8988T (cell line): ENCODE measurements around the gene PPP2R5E.

Source experiments
- DNase-seq: peaks from one replicate; pipeline ENCODE4 v3.0.0; 2011

The PPP2R5E gene

DNA sequence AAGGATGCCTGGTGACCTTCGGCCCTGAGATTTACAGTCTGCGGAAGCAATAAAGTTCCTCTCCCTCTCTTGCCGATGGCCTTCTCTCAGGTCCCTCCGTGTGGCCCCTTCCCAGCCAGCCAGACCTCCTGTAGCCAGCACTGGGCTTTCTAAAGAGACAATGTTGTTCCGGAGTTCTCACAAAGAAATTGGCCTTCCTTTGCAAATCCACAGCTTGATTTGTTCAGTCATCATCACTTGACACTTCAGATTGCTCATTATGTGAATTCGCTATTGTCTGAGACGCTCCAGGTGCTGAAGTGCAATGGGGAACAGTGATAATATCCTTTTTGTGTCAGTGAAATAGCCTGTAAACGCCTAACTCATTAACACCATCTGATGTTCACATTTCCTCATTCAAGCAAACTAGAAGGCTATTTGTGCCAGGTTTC, 180.8 kb downstream of the PPP2R5E start:
- DNase-seq: no peak

DNA sequence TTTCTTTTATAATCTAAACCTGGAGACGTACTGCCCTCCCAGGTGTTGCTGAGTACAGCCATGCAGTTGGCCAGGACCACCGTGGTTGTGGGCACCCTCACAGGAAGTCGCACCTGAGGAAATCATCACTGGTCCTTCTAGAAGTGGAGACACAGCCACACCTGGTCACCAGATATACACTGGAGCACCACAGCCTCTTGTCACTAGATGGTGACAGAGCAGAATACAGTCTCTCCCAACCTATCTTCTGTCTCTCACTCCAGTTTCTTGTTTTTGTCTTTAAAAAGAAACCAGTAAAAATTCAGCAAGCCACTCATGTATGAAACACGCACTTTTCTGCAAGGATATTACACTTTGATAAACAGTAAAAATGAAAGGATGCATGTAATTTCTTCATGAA, 181.4 kb downstream of the PPP2R5E start:
- no peak for DNase-seq

DNA sequence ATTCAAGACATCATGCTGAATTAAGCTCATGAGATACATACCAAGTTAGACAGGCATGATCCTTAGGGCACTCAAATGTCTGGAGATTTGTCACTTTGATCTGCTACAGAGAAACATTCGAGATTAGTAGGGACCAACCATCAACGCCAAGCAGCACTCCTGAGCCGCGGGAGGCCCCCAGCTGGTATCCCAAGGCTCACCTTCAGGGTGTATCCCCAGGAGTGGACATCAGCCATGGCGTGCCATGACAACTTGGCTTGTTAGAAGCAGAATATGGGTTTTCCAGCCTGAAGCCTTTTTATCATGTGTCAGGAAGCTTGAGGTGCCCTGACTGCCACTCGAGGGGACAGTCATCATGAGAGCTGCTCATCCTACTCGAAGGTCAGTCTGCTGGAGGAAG, 185.3 kb downstream of the PPP2R5E start:
- no peak for DNase-seq

DNA sequence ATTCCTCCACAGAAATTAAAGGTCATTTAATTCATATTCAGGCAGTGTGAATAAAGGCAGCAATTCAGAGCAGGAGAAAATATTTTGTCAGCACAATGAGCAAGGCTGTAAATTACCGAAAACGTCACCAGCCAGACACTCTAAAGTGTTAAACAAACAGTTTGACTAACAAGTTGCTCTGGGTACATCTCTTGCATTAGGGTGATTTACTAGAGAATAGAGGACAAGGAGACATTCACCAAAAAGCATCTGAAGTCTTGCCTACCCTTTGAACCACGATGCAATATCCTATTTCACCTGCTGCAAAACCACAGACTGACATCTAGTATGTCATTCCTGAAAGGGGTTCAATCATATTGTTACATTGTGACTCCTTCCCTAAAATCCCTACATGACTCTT, 197.4 kb downstream of the PPP2R5E start:
- no peak for DNase-seq

DNA sequence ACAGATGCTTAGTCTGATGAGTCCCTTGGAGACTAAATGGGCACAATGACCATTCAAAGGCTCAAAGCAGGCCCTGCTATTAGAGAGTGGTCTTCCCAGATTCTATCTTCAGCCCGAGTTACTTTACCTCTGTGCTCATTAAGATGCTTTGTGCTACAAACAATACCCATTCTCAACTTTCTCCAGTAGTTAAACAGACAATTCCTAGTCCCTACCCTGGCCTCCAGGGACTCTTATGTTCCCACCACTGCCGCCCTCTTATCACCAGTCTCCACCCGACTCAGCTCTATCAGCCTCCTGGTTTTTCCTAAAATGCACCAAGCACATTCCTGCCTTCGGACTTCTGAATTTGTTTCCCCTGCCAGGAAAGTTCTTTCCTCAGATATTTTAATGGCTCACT, 198.8 kb downstream of the PPP2R5E start:
- no peak for DNase-seq

DNA sequence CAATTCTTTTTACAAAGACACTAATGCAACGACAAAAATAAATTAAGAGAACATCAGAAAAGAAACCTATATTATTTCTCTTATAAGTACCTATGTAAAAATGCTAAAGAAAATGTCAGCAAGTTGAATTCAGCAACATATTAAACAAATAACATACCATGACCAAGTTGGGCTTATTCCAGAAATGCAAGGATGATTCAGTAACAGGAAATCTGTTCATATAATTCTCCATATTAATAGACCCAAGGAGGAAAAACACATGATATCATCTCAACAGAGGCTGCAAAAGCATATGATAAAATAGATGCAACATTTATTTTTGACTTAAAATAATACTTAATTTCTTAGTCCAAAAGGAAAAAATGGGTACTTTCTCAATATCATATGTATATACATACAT, 199.3 kb downstream of the PPP2R5E start:
- DNase-seq: no peak

DNA sequence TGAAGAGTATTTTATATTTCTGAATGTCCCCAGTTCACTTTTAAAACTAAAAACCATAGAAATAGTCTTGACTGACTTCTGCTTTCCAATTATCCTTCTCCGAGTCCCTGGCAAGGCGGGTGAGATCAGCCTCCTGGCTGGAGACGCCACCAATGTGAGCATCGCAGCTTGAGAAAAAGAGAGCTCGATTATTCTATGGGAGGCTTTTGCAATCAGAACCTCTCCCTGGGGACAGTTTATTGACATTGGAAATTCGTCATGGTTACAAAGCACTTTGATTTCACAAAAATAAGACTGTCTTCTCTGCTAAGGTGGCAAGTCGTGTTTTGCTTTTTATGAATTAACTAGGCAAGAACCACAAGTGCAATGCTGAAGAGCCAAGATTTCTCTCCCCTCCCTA, 200.8 kb downstream of the PPP2R5E start:
- no peak for DNase-seq

DNA sequence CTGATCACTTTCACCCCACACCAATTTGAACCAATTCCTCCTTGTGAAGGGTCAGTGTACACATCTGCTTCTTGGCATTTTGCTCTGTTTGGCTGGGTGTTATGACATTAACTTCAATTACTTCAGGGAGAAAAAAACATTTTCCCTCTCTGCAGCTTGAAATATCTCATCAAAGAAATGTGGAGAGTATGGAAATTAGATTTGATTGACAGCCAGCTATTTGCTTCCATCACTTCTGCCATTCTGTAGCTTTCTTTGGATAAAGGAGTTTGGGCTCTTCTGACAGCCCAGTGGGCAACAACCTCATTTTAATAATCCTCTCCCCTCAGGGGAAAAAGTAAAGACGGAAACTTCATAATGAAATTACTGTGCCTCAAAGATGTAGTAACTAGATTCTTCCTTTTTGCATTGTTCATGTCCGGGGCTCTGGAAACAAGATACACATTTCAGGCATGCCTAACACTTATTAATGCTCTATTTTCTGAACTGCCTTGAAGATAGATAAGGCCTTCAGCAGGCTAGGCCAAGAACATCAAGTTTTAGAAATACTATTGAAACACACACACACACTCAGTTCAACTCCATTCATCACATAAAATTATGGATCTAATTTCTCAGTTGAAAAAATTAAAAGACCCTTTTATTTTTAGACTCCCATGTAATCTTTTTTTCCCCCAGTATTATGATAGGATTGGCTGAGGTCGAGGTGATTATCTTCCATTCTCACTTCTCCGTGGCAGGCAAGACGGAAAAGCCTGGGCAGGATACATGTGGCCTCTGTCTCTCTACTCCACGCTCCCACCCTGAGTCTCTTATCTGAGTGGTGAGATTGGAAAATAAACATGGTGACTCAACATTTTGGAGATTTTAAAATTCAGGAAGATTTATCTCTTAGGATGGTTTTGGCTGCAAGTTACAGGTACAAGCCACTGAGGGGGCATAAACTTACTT, 214.1 kb downstream of the PPP2R5E start:
- DNase-seq: no peak

DNA sequence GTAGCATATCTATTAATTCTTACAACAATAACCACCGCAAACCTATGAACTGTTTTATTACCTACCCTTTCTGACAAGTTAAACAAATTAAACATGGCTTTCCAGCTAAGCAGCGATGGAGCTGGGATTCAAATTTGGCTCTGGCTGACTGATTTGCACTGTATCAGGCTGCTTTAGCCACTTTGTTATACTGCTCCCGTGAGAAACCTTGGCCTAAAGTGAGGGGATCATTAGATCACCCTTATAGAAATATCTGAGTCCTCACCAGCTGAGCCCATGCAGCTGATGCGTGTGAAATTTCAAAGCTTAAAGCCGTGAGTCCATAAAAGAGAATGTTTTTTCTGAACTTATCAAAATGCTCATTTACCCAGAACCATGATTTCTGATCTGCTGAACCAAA, 216.3 kb downstream of the PPP2R5E start:
- no peak for DNase-seq

DNA sequence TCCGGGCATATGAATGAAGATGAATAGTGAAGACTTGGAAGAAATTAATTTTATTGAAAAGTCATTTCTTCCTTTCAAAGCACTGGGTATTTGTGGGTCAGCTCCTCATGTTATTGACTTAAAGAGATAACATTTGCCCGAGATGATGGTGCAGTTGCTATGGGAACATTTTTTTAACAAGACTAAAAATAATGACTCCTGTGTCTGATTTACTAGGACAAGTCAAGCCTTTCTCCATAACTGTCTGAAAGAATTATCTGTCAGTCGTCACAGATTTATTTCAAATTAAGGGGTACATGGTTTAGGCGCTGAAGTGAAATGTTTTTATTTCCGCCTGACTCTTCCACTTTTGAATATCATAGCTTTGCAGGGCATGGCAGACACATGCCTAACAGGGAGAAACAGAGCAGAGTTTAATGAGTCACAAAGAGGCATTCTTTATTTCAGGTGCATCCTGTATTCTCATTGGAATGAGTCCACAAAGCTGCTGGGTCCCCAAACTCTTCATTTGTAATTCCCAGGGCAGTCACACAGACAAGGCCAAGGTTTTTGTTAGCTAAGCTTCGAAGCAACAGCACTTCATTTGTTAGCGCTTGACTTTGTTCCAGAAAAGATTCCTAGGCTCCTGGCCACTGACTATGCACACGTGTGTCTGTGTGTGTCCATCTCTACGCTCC, 220.1 kb downstream of the PPP2R5E start:
- DNase-seq: no peak

DNA sequence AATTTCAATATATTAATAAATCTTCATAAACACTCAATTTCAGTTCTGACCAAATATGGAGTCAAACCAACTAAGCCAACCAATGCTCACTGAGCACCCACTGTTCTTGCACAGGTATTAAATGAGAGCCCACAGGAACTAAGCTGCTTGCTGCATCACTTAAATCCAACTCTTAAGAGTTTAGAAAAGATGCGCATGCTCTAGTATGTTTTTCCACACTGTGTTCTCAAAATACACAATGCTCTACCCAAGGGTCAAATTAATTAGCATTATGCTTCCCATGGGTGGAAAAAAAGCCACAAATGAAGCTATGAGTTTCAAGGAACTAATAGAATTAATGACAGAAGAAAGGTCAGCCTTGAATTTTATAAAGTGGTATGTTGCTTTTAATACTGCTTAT, 220.7 kb downstream of the PPP2R5E start:
- DNase-seq: no peak
